HUES64 (cell line): ENCODE measurements around the gene GPX4.
A peak's percentile ranks its signal among the peaks of the same experiment; 100 is the strongest.
"Not testable (repeated sequence)": the region's sequence is repeated elsewhere in the genome, so short reads cannot be mapped to it uniquely, and the experiment has no call there.

Experiments used
- H3K27ac ChIP-seq: 2 replicates; pipeline ENCODE4 v1.7.0; 2013; ENCODE audit warnings: low read depth, low read length, inconsistent platforms
- H3K27me3 ChIP-seq: 2 replicates; pipeline ENCODE4 v1.6.1; 2013; ENCODE audit warnings: mild to moderate bottlenecking, low read length; ENCODE audit not compliant: insufficient read depth
- H3K36me3 ChIP-seq: 2 replicates; pipeline ENCODE4 v1.6.1; 2013; ENCODE audit warnings: mild to moderate bottlenecking, low read length; ENCODE audit not compliant: insufficient read depth
- H3K4me1 ChIP-seq: 2 replicates; pipeline ENCODE4 v1.6.1; 2013; ENCODE audit warnings: mild to moderate bottlenecking, low read length, moderate library complexity; ENCODE audit not compliant: insufficient read depth
- H3K4me3 ChIP-seq: 2 replicates; pipeline ENCODE4 v1.5.1; 2013; ENCODE audit warnings: mild to moderate bottlenecking, low read length, moderate library complexity
- H3K9ac ChIP-seq: 2 replicates; pipeline ENCODE4 v1.6.1; 2013; ENCODE audit warnings: mild to moderate bottlenecking, low read depth, low read length
- H3K9me3 ChIP-seq: 2 replicates; pipeline ENCODE4 v1.6.1; 2013; ENCODE audit warnings: low read depth, low read length; ENCODE audit not compliant: insufficient read depth
- WGBS: fragments of 150-250, 120-280 bp; methylation state at CpG from one replicate; pipeline ENCODE4 v1.1.7; 2013; ENCODE audit warnings: missing lambda C conversion rate; 5-methylcytosine and 5-hydroxymethylcytosine counted together

The GPX4 gene

GRCh38 chr19:1113030-1113985 is 9.5 kb downstream of the GPX4 start:
- Histone ChIP-seq H3K9me3 (no peaks in the 10 kb centered on the region), H3K4me3 (no peak overlapping the region), H3K36me3 (peaks cover 23% of the 10 kb centered on the region), H3K27ac (peak overlapping the region; percentile 67; the same call in 1 of the 2 replicates), H3K9ac (peak overlapping the region; percentile 39; the same call in 1 of the 2 replicates), H3K4me1 (peaks cover 4% of the 10 kb centered on the region; the same call in 1 of the 2 replicates), H3K27me3 (no peaks in the 10 kb centered on the region)
- 53% methylated on average over 44 of the region's 44 CpGs for WGBS

DNA sequence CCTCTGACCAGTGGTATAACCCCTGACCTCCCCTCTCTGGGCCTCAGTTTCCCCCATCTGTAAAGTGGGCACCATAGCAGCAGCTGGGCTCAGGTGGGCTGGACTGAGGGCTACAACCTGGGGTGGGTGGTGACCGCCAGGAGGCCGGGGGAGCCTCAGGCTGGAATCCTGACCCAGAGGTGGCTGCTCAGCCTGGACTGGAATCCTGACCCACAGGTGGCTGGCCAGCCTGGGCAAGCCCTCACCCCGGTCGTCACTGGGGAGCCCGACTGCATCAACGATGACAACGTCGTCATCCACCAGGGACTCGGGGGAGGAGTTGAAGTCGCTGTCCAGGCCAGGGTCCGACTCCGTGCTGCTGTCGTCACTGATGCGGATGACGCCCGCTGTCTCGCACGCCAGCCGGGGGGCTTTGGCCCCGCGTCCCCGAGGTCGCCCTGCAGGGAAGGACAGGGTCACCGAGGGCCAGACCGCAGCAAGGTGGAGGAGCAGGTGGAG is 10.2 kb downstream of the GPX4 start:
- H3K4me1 ChIP-seq, result peaks cover 4% of the 10 kb centered on the region; the same call in 1 of the 2 replicates
- WGBS, result 94% methylated on average over 25 of the region's 25 CpGs
- no peaks in the 10 kb centered on the region for H3K9me3 ChIP-seq
- H3K36me3 ChIP-seq, result peaks cover 30% of the 10 kb centered on the region
- no peak overlapping the region for H3K9ac ChIP-seq
- H3K4me3 ChIP-seq, result no peak overlapping the region
- no peaks in the 10 kb centered on the region for H3K27me3 ChIP-seq
- H3K27ac ChIP-seq, result peak overlapping the region; percentile 67; the same call in 1 of the 2 replicates

DNA sequence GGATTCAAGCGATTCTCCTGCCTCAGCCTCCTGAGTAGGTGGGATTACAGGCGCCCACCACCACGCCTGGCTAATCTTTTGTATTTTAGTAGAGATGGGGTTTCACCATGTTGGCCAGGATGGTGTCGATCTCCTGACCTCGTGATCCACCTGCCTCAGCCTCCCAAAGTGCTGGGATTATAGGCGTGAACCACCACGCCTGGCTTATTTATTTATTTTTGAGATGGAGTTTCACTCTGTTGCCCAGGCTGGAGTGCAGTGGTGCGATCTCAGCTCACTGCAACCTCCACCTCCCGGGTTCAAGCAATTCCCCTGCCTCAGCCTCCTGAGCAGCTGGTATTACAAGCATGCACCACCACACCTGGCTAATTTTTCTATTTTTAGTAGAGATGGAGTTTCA is 10.9 kb downstream of the GPX4 start:
- not testable (repeated sequence) for H3K4me3 ChIP-seq, H3K27me3 ChIP-seq, H3K9ac ChIP-seq, H3K9me3 ChIP-seq, H3K27ac ChIP-seq, H3K4me1 ChIP-seq
- H3K36me3 ChIP-seq, result peaks cover 35% of the 10 kb centered on the region
- 95% methylated on average over 9 of the region's 9 CpGs for WGBS

- Histone ChIP-seq H3K36me3 (peaks cover 40% of the 10 kb centered on the region), H3K4me1 (peaks cover 4% of the 10 kb centered on the region; the same call in 1 of the 2 replicates), H3K9me3 (no peaks in the 10 kb centered on the region), H3K4me3 (no peak overlapping the region), H3K27ac (no peak overlapping the region; the same call in 1 of the 2 replicates), H3K27me3 (no peaks in the 10 kb centered on the region), H3K9ac (no peak overlapping the region)
- 94% methylated on average over 35 of the region's 35 CpGs for WGBS
These were observed 12.0 kb downstream of the GPX4 start for GRCh38 chr19:1115646-1116420.

DNA sequence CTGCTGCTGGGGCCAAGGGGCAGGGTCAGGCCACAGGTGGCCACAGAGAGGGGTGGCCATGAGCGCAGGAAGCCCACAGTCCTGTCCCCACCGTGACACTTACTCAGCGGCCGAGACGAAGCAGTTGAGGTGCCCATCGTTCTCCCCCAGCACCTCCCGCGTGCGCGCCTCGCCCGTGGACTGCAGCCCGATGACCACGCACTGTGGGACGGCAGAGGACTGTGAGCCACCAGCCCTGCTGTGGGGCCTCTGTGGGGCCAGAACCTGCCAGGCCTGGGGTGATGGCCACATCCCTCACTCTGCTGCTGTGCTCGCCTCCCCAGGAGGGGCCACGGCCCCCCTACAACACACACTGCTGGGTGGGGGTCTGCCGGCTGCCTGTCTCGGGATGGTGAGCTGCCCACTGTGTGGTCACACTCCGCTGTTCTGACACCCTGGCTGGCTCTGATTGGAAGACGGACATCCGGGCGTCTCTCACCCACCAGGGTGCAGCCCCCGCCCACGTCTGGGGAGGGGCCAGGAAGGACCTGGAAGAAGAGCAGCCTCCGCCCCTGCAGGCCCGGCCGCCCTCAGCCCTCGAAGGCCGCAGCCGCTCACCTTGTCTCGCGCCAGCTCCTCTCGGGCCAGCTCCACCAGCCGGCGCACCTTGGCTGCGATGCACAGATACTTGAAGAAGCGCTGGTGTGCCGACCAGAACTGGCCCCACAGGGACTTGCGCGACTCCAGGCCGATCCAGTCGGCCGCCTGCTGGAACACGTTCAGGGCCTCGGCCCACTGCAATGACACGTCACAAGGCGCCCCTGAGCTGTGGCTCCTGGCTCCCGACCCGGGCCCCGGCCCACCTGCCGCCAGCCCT is 13.2 kb downstream of the GPX4 start:
- WGBS, result 92% methylated on average over 52 of the region's 52 CpGs
- H3K27ac ChIP-seq, result peak overlapping the region; percentile 18; the same call in 1 of the 2 replicates

GRCh38 chr19:1117654-1118053 is 13.9 kb downstream of the GPX4 start:
- H3K4me1 ChIP-seq, result peaks cover 4% of the 10 kb centered on the region; the same call in 1 of the 2 replicates
- peaks cover 55% of the 10 kb centered on the region for H3K36me3 ChIP-seq
- H3K4me3 ChIP-seq, result no peak overlapping the region

More for the DNA sequence above, 13.2 kb downstream of the GPX4 start:
- Histone ChIP-seq H3K9me3 (no peaks in the 10 kb centered on the region), H3K27me3 (no peaks in the 10 kb centered on the region), H3K4me3 (no peak overlapping the region), H3K9ac (no peak overlapping the region), H3K36me3 (peaks cover 50% of the 10 kb centered on the region), H3K4me1 (peaks cover 4% of the 10 kb centered on the region; the same call in 1 of the 2 replicates)

GRCh38 chr19:1118999-1119398 is 15.2 kb downstream of the GPX4 start:
- Histone ChIP-seq H3K4me3 (no peak overlapping the region), H3K4me1 (no peaks in the 10 kb centered on the region), H3K9me3 (no peaks in the 10 kb centered on the region), H3K27me3 (no peaks in the 10 kb centered on the region), H3K9ac (no peak overlapping the region), H3K36me3 (peaks cover 57% of the 10 kb centered on the region), H3K27ac (no peak overlapping the region)
- 95% methylated on average over 34 of the region's 34 CpGs for WGBS

More at GRCh38 chr19:1117654-1118053, 13.9 kb downstream of the GPX4 start:
- H3K27ac ChIP-seq, result no peak overlapping the region
- H3K9ac ChIP-seq, result no peak overlapping the region
- WGBS, result 95% methylated on average over 16 of the region's 16 CpGs
- H3K9me3 ChIP-seq, result no peaks in the 10 kb centered on the region
- no peaks in the 10 kb centered on the region for H3K27me3 ChIP-seq

DNA sequence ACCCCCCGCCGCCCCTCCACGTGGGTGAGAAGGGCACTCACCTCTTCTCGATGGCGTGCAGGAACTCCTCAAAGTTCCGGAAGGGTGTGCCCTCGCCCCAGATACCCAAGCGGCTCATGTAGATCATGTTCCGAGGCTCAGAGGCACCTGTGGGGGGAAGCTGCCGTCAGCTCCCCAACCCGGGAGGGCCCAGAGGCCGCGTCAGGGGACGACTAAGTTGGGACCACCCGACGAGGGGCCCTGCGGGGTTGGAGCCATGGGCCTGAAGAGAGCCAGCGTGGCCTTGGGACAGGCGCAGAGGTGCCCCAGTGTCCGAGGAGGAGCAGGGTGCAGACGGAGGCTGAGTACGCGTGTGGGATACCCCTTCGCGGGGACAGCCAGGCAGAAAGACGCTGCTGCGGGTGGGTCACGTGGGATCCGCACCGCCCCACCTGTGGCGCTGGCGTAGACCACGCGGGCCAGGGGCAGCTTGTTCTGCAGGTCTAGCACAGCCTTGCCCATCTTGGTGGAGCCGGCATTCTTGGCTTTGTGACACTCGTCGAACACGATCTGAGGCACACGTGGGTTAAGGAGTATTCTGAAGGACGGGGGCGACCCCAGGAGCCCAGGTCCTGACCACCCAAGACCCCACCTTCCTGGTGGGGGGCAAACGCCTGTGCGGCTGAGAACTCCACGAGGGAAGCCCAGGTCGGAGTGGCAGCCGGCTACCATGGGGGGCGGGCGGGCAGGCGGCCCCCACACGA is 15.9 kb downstream of the GPX4 start:
- peaks cover 56% of the 10 kb centered on the region for H3K36me3 ChIP-seq

GRCh38 chr19:1121395-1121794 is 17.6 kb downstream of the GPX4 start:
- Histone ChIP-seq H3K27me3 (no peaks in the 10 kb centered on the region), H3K27ac (no peak overlapping the region), H3K4me3 (no peak overlapping the region), H3K9ac (no peak overlapping the region), H3K36me3 (peaks cover 52% of the 10 kb centered on the region), H3K9me3 (no peaks in the 10 kb centered on the region), H3K4me1 (no peaks in the 10 kb centered on the region)
- WGBS, result 90% methylated on average over 10 of the region's 10 CpGs

More for the DNA sequence above, 15.9 kb downstream of the GPX4 start:
- no peaks in the 10 kb centered on the region for H3K27me3 ChIP-seq
- H3K4me3 ChIP-seq, result no peak overlapping the region
- no peak overlapping the region for H3K27ac ChIP-seq
- 96% methylated on average over 50 of the region's 50 CpGs for WGBS
- no peaks in the 10 kb centered on the region for H3K4me1 ChIP-seq
- H3K9ac ChIP-seq, result no peak overlapping the region
- H3K9me3 ChIP-seq, result no peaks in the 10 kb centered on the region
